H1 (cell line): ENCODE results near the gene PAXX. TPM values are rescaled to one million over a fixed set of nuclear protein-coding genes. Genes with fewer than 3 reads are reported as not detected.

Experiments used
- CTCF ChIA-PET: fragments of 300-600 bp; sonication (Branson Sonifier 250); formaldehyde crosslinking; loops from one replicate; lab custom pipeline; 2021; ENCODE audit not compliant: partially characterized antibody; lab: Charles Lee
- POLR2A ChIA-PET: fragments of 300-600 bp; sonication (Branson Sonifier 250); formaldehyde crosslinking; loops from one replicate; lab custom pipeline; 2021; ENCODE audit warnings: inconsistent platforms; ENCODE audit not compliant: partially characterized antibody; lab: Charles Lee
- DNase-seq, 2 experiments: peaks; one replicate each; pipeline versions ENCODE4 v3.0.0 to v3.0.0-alpha.2; 2010 to 2022; ENCODE audit warnings: low spot score in 2 of 2, low read depth in 1 of 2, mixed read lengths in 1 of 2
- FAIRE-seq: peaks from 2 replicates; lab custom pipeline; 2011; peaks lifted over from hg19 to GRCh38; lab: Jason Lieb, UNC
- H2AFZ ChIP-seq: 2 replicates; pipeline ENCODE4 v1.8.1; 2012; ENCODE audit warnings: low read length, inconsistent platforms
- H2AK5ac ChIP-seq: 2 replicates; pipeline ENCODE4 v1.6.1; 2013; ENCODE audit warnings: low read depth, low read length
- H2BK120ac ChIP-seq: replicated peaks from 2 replicates; pipeline ENCODE3; 2013; ENCODE audit warnings: low read depth, low read length, inconsistent platforms
- H2BK12ac ChIP-seq: 2 replicates; pipeline ENCODE4 v1.6.1; 2013; ENCODE audit warnings: low read depth, low read length
- H2BK15ac ChIP-seq: 2 replicates; pipeline ENCODE4 v1.6.1; 2013; ENCODE audit warnings: low read length
- H2BK20ac ChIP-seq: 2 replicates; pipeline ENCODE4 v1.6.1; 2013; ENCODE audit warnings: low read length
- H2BK5ac ChIP-seq: 2 replicates; pipeline ENCODE4 v1.6.1; 2013; ENCODE audit warnings: low read depth, low read length
- H3K14ac ChIP-seq: 2 replicates; pipeline ENCODE4 v1.6.1; 2013; ENCODE audit warnings: inconsistent platforms; ENCODE audit not compliant: insufficient read length
- H3K18ac ChIP-seq: 2 replicates; pipeline ENCODE4 v1.6.1; 2013; ENCODE audit warnings: low read length; ENCODE audit errors: extremely low read depth
- H3K23ac ChIP-seq: 2 replicates; pipeline ENCODE4 v1.6.1; 2013; ENCODE audit warnings: inconsistent platforms; ENCODE audit not compliant: insufficient read length
- H3K23me2 ChIP-seq: 2 replicates; pipeline ENCODE4 v1.6.1; 2013; ENCODE audit warnings: low read depth, low read length
- H3K27ac ChIP-seq: 2 replicates; pipeline ENCODE4 v1.6.1; 2011; ENCODE audit warnings: low read depth, low read length, inconsistent platforms
- H3K27me3 ChIP-seq, 4 experiments: replicated peaks in 1 of 4; 1 replicate in 1 of 4; 2 replicates in 3 of 4; pipeline versions ENCODE4 v1.6.1 to v1.8.1; 2011 to 2013; ENCODE audit warnings: low read length in 3 of 4, mild to moderate bottlenecking in 3 of 4, inconsistent platforms in 2 of 4, mixed read lengths in 2 of 4, moderate library complexity in 1 of 4; ENCODE audit not compliant: control insufficient read depth in 3 of 4, insufficient read depth in 3 of 4; ENCODE audit errors: extremely low read depth in 1 of 4
- H3K36me3 ChIP-seq, 4 experiments: 2 replicates each; pipeline versions ENCODE4 v1.6.1 to v1.8.1; 2011 to 2013; ENCODE audit warnings: mild to moderate bottlenecking in 4 of 4, low read length in 3 of 4, moderate library complexity in 2 of 4, control low read depth in 1 of 4, inconsistent platforms in 1 of 4; ENCODE audit not compliant: insufficient read depth in 4 of 4, control insufficient read depth in 2 of 4
- H3K4ac ChIP-seq: replicated peaks from 2 replicates; pipeline ENCODE3; 2013; ENCODE audit warnings: low read length, low read depth, mixed read lengths, inconsistent platforms; ENCODE audit not compliant: insufficient read length
- H3K4me1 ChIP-seq, 4 experiments: replicated peaks in 1 of 4; 1 replicate in 1 of 4; 2 replicates in 3 of 4; pipeline versions ENCODE4 v1.6.1 to v1.8.1; 2011 to 2013; ENCODE audit warnings: low read length in 3 of 4, inconsistent platforms in 2 of 4, mixed read lengths in 1 of 4; ENCODE audit not compliant: insufficient read depth in 4 of 4, control insufficient read depth in 3 of 4
- H3K4me2 ChIP-seq, 2 experiments: 2 replicates each; pipeline versions ENCODE4 v1.6.1 to v1.8.1; 2011 to 2013; ENCODE audit warnings: low read depth in 2 of 2, low read length in 2 of 2, control low read depth in 1 of 2, inconsistent platforms in 1 of 2, mild to moderate bottlenecking in 1 of 2; ENCODE audit not compliant: insufficient read depth in 1 of 2
- H3K4me3 ChIP-seq, 4 experiments: fragments of 200-600, 300-600 bp in 1 of 4; sonication (generic), shearing (Covaris generic), sonication (Bioruptor Twin) in 1 of 4; 2 replicates each; pipeline versions ENCODE4 v1.5.1 to v1.8.1; 2011 to 2016; ENCODE audit warnings: low read length in 4 of 4, low read depth in 3 of 4, control low read depth in 2 of 4, inconsistent platforms in 2 of 4, mild to moderate bottlenecking in 2 of 4, mixed read lengths in 1 of 4, moderate library complexity in 1 of 4; ENCODE audit not compliant: insufficient read depth in 2 of 4; ENCODE audit errors: extremely low read depth in 1 of 4
- H3K56ac ChIP-seq: replicated peaks from 2 replicates; pipeline ENCODE3; 2013; ENCODE audit warnings: low read depth, mild to moderate bottlenecking, mixed read lengths, low read length, inconsistent platforms; ENCODE audit not compliant: insufficient read length
- H3K79me1 ChIP-seq: 2 replicates; pipeline ENCODE4 v1.6.1; 2013; ENCODE audit warnings: low read depth, low read length, control low read depth
- H3K79me2 ChIP-seq, 2 experiments: 2 replicates each; pipeline versions ENCODE4 v1.6.1 to v1.8.1; 2012 to 2013; ENCODE audit warnings: low read length in 2 of 2, mild to moderate bottlenecking in 2 of 2, inconsistent platforms in 1 of 2; ENCODE audit not compliant: insufficient read depth in 2 of 2, control insufficient read depth in 1 of 2
- H3K9ac ChIP-seq, 4 experiments: replicated peaks in 1 of 4; 1 replicate in 1 of 4; 2 replicates in 3 of 4; pipeline versions ENCODE4 v1.6.1 to v1.8.1; 2011 to 2013; ENCODE audit warnings: low read depth in 3 of 4, low read length in 3 of 4, control low read depth in 2 of 4, mild to moderate bottlenecking in 2 of 4, moderate library complexity in 2 of 4, inconsistent platforms in 1 of 4; ENCODE audit errors: extremely low read depth in 1 of 4
- H3K9me3 ChIP-seq, 2 experiments: 2 replicates each; pipeline versions ENCODE4 v1.6.1 to v1.8.1; 2012 to 2013; ENCODE audit warnings: mild to moderate bottlenecking in 2 of 2, moderate library complexity in 2 of 2, control low read depth in 1 of 2, inconsistent platforms in 1 of 2, low read depth in 1 of 2, low read length in 1 of 2, mixed read lengths in 1 of 2; ENCODE audit not compliant: insufficient read depth in 2 of 2
- H4K20me1 ChIP-seq, 2 experiments: replicated peaks in 1 of 2; 2 replicates each; pipeline versions ENCODE3 to v1.8.1; 2011 to 2013; ENCODE audit warnings: inconsistent platforms in 2 of 2, low read length in 2 of 2, mild to moderate bottlenecking in 1 of 2; ENCODE audit not compliant: insufficient read depth in 2 of 2, control insufficient read depth in 1 of 2
- H4K5ac ChIP-seq: 2 replicates; pipeline ENCODE4 v1.6.1; 2013; ENCODE audit warnings: low read length, low read depth, mixed read lengths, inconsistent platforms; ENCODE audit not compliant: insufficient read length
- H4K8ac ChIP-seq: 2 replicates; pipeline ENCODE4 v1.8.0; 2013; ENCODE audit warnings: mild to moderate bottlenecking, moderate library complexity, low read length, inconsistent platforms; ENCODE audit not compliant: insufficient read depth; ENCODE audit errors: extremely low read depth
- H4K91ac ChIP-seq: replicated peaks from 2 replicates; pipeline ENCODE3; 2013; ENCODE audit warnings: low read length, mixed read lengths, inconsistent platforms; ENCODE audit not compliant: insufficient read length
- ASH2L ChIP-seq: fragments of 200-600, 300-600 bp; sonication (generic); IDR thresholded peaks from one replicate; pipeline ENCODE4 v1.7.1; 2017; ENCODE audit warnings: low read length
- CHD2 ChIP-seq: IDR thresholded peaks from 2 replicates; pipeline ENCODE4 v1.6.1; 2012; ENCODE audit warnings: low read length, improper control_type of control experiment
- EGR1 ChIP-seq: IDR thresholded peaks from 2 replicates; pipeline ENCODE4 v1.6.1; 2011; ENCODE audit warnings: low read depth, low read length, borderline replicate concordance
- EP300 ChIP-seq, 2 experiments: IDR thresholded peaks; 1 replicate in 1 of 2; 2 replicates in 1 of 2; pipeline ENCODE4 v1.6.1; 2011 to 2012; ENCODE audit warnings: low read depth in 2 of 2, low read length in 2 of 2, mild to moderate bottlenecking in 2 of 2, borderline replicate concordance in 1 of 2, inconsistent platforms in 1 of 2, moderate library complexity in 1 of 2
- FOSL1 ChIP-seq: IDR thresholded peaks from 2 replicates; pipeline ENCODE4 v1.6.1; 2011; ENCODE audit warnings: mild to moderate bottlenecking, low read depth, low read length, moderate library complexity; ENCODE audit not compliant: insufficient read depth
- GABPA ChIP-seq: IDR thresholded peaks from 2 replicates; pipeline ENCODE4 v1.6.1; 2011; ENCODE audit warnings: mild to moderate bottlenecking, low read length, moderate library complexity, borderline replicate concordance; ENCODE audit not compliant: insufficient read depth
- NRF1 ChIP-seq: IDR thresholded peaks from 2 replicates; pipeline ENCODE4 v1.6.1; 2011; ENCODE audit warnings: mild to moderate bottlenecking, low read depth, low read length, improper control_type of control experiment
- RFX5 ChIP-seq: IDR thresholded peaks from 2 replicates; pipeline ENCODE4 v1.6.1; 2011; ENCODE audit warnings: low read depth, low read length, improper control_type of control experiment, borderline replicate concordance
- RXRA ChIP-seq: IDR thresholded peaks from 2 replicates; pipeline ENCODE4 v1.6.1; 2011; ENCODE audit warnings: low read depth, mild to moderate bottlenecking, low read length, moderate library complexity; ENCODE audit not compliant: insufficient read depth
- SIX5 ChIP-seq: IDR thresholded peaks from 2 replicates; pipeline ENCODE4 v1.6.1; 2011; ENCODE audit warnings: mild to moderate bottlenecking, low read depth, low read length
- SP2 ChIP-seq: IDR thresholded peaks from 2 replicates; pipeline ENCODE4 v1.6.1; 2012; ENCODE audit warnings: mild to moderate bottlenecking, low read length, inconsistent platforms
- SRF ChIP-seq: IDR thresholded peaks from 2 replicates; pipeline ENCODE4 v1.6.1; 2011; ENCODE audit warnings: mild to moderate bottlenecking, low read depth, low read length, moderate library complexity
- TCF12 ChIP-seq: IDR thresholded peaks from 2 replicates; pipeline ENCODE4 v1.6.1; 2011; ENCODE audit warnings: low read depth, mild to moderate bottlenecking, low read length
- WGBS, 2 experiments: shearing (Covaris generic) in 1 of 2; methylation state at CpG; one replicate each; pipeline versions ENCODE4 v1.1.6 to v1.1.7; 2013 to 2015; ENCODE audit warnings: low lambda C conversion rate in 2 of 2, mixed read lengths in 2 of 2, inconsistent platforms in 1 of 2, low coverage in 1 of 2, missing lambda C conversion rate in 1 of 2; ENCODE audit not compliant: insufficient replicate concordance in 2 of 2, insufficient coverage in 1 of 2, insufficient read length in 1 of 2; ENCODE audit errors: extremely low coverage in 1 of 2, missing lambda C conversion rate in 1 of 2; 5-methylcytosine and 5-hydroxymethylcytosine counted together
- polyA plus RNA-seq, 7 experiments: library from polyadenylated mRNA; depleted of rRNA in 3 of 7; stranded (reverse) in 5 of 7; unstranded in 2 of 7; fragments of >200 nt in 5 of 7; fragments of 200-250 nt in 2 of 7; gene quantifications; 1 replicate in 5 of 7; 2 replicates in 1 of 7; 4 replicates in 1 of 7; pipeline versions ENCODE4 v1.2.1 to v1.2.3, GENCODE V29; 2011 to 2013; ENCODE audit warnings: missing spikeins in 2 of 7, mixed read lengths in 2 of 7
- total RNA-seq: library from RNA; stranded (reverse); fragmentation: NEBNext Ultra II Directional; extraction: Animal tissue kit (Norgen Biotek cat#: 25700); gene quantifications from 2 replicates; pipeline ENCODE4 v1.2.1, GENCODE V29; 2021

Gene PAXX
- total and polyA plus RNA-seq, 2 of the 8 experiments (the other 6 are each of a cell fraction or from before 2014, with no cell fraction given) = 43.4 to 45.9 TPM

GRCh38 chr9:136960212-136960937 lies 31.8 kb upstream of the PAXX start:
- Histone ChIP-seq H3K56ac (no peak overlapping the region), H3K23ac (no peak overlapping the region), H2AFZ (no peak overlapping the region), H3K79me2 (no peaks in the 10 kb centered on the region), H2BK120ac (no peak overlapping the region), H3K14ac (no peak overlapping the region), H4K91ac (no peak overlapping the region), H4K20me1 (peaks cover 0 to 6% of the 10 kb centered on the region in 2 experiments), H3K4me2 (no peak overlapping the region), H3K27me3 (no peaks in the 10 kb centered on the region), H3K4ac (no peak overlapping the region), H3K9ac (no peak overlapping the region), H3K79me1 (no peaks in the 10 kb centered on the region; the same call in 1 of the 2 replicates), H4K8ac (peak overlapping the region; percentile 89), H3K27ac (no peak overlapping the region), H2AK5ac (no peak overlapping the region), H2BK5ac (no peak overlapping the region), H3K36me3 (no peaks in the 10 kb centered on the region), H3K4me1 (peaks cover 0 to 3% (median under 1%) of the 10 kb centered on the region in 4 experiments; a peak in 3 of 7 replicates), H2BK12ac (no peak overlapping the region), H3K4me3 (no peak overlapping the region), H3K9me3 (no peaks in the 10 kb centered on the region), H3K23me2 (peaks cover 12% of the 10 kb centered on the region; the same call in 1 of the 2 replicates), H2BK20ac (no peak overlapping the region), H2BK15ac (no peak overlapping the region), H3K18ac (no peak overlapping the region), H4K5ac (no peak overlapping the region)
- POLR2A ChIA-PET = interaction anchor here (1.2 kb wide), 1 partner anchor 113 kb away, joined by 3 read pairs; no protein-coding TSS in a partner anchor
- FAIRE-seq = no peak
- no peak for DNase-seq
- 90% methylated on average over 14 of the region's 19 CpGs; no CpG with 5 or more reads in 1 of the 2 experiments for WGBS, 2 experiments
- CTCF ChIA-PET = interaction anchor here (1.2 to 5.6 kb wide), 4 partner anchors 12 to 107 kb away, joined by 6 to 32 read pairs (median 18); partner anchors contain the start of gene PTGDS
- TF ChIP-seq SP2 (no peak), TCF12 (no peak), RXRA (no peak), GABPA (no peak), EP300 (IDR thresholded peaks at IDR 0.05; ENCODE audit: borderline replicate concordance in 1 of 2, low read depth in 2 of 2, low read length in 2 of 2) (no peak), EGR1 (no peak), ASH2L (no peak), NRF1 (no peak), RFX5 (no peak), CHD2 (no peak), FOSL1 (no peak), SIX5 (no peak), SRF (no peak)
